HG02571 (cell line): ENCODE results near the gene LMAN2.
"Not testable (repeated sequence)": the region's sequence is repeated elsewhere in the genome, so short reads cannot be mapped to it uniquely, and the experiment has no call there.

ENCODE experiments used
- ATAC-seq: cut with Tn5 transposase; IDR thresholded peaks from one replicate; pipeline ENCODE4 v1.9.1; 2021; ENCODE audit warnings: mild to moderate bottlenecking, moderate library complexity; ENCODE audit not compliant: unreplicated experiment

The LMAN2 gene

GRCh38 chr5:177308740-177309139, 42.7 kb downstream of the LMAN2 start:
- ATAC-seq: no peak

- ATAC-seq: no peak
Observed at GRCh38 chr5:177307544-177308363, 43.7 kb downstream of the LMAN2 start.

GRCh38 chr5:177306674-177307543, 44.6 kb downstream of the LMAN2 start:
- no peak for ATAC-seq

GRCh38 chr5:177306103-177306640, 45.3 kb downstream of the LMAN2 start:
- ATAC-seq: not testable (repeated sequence)

GRCh38 chr5:177304392-177305119, 46.9 kb downstream of the LMAN2 start:
- no peak for ATAC-seq

- no peak for ATAC-seq
Observed at GRCh38 chr5:177303925-177304391, 47.5 kb downstream of the LMAN2 start.

GRCh38 chr5:177303121-177303924, 48.1 kb downstream of the LMAN2 start, which contains the start of the genes PRELID1 and RAB24:
Gene PRELID1, plus strand, starts transcription at chr5:177303799. Its CDS starts 187 bp downstream, at chr5:177303986.
Gene RAB24, minus strand, starts transcription at chr5:177303719. Its CDS starts 431 bp downstream, at chr5:177303288.
- ATAC-seq: peak; percentile 68

GRCh38 chr5:177302354-177303110, 48.9 kb downstream of the LMAN2 start:
- no peak for ATAC-seq

GRCh38 chr5:177301503-177302165, 49.8 kb downstream of the LMAN2 start:
- ATAC-seq: no peak

GRCh38 chr5:177300951-177301350, 50.5 kb downstream of the LMAN2 start:
- no peak for ATAC-seq

GRCh38 chr5:177300236-177300880, 51.1 kb downstream of the LMAN2 start:
- ATAC-seq: no peak

- ATAC-seq: no peak
Observed at GRCh38 chr5:177299697-177300096, 51.8 kb downstream of the LMAN2 start.

- ATAC-seq: no peak
Observed at GRCh38 chr5:177297922-177298321, 53.5 kb downstream of the LMAN2 start.

GRCh38 chr5:177296581-177296980, 54.9 kb downstream of the LMAN2 start:
- ATAC-seq: no peak

- ATAC-seq: no peak
Observed at GRCh38 chr5:177295924-177296323, 55.5 kb downstream of the LMAN2 start.

GRCh38 chr5:177294632-177295031, 56.8 kb downstream of the LMAN2 start:
- no peak for ATAC-seq

- ATAC-seq: no peak
Observed at GRCh38 chr5:177293819-177294581, 57.5 kb downstream of the LMAN2 start.
